DMS53 treated with DMSO at 0.1 percent for 48 hours (cell line): ENCODE data around the gene POU2AF1.

ENCODE experiments used
- DNase-seq: peaks from one replicate; lab custom pipeline; 2025; ENCODE audit not compliant: unreplicated experiment; lab: John Stamatoyannopoulos, UW

Gene POU2AF1

GRCh38 chr11:111348147-111348546 lies 30.9 kb downstream of the POU2AF1 start:
- DNase-seq = no peak

- no peak for DNase-seq
Observed at GRCh38 chr11:111347723-111348115, 31.4 kb downstream of the POU2AF1 start.

GRCh38 chr11:111347002-111347722 lies 31.9 kb downstream of the POU2AF1 start:
- no peak for DNase-seq

- DNase-seq = peak; percentile 36
Observed at GRCh38 chr11:111344032-111344431, 35.0 kb downstream of the POU2AF1 start.

- DNase-seq = no peak
Observed at GRCh38 chr11:111342329-111342728, 36.7 kb downstream of the POU2AF1 start.

- DNase-seq = no peak
Observed at GRCh38 chr11:111339758-111340388, 39.2 kb downstream of the POU2AF1 start.

GRCh38 chr11:111336582-111337256 lies 42.4 kb downstream of the POU2AF1 start:
- DNase-seq = peak; percentile 28

GRCh38 chr11:111336062-111336461 lies 43.0 kb downstream of the POU2AF1 start:
- DNase-seq = no peak

- DNase-seq = peak; percentile 47
Observed at GRCh38 chr11:111335549-111335948, 43.5 kb downstream of the POU2AF1 start.

GRCh38 chr11:111334532-111335502 lies 44.3 kb downstream of the POU2AF1 start:
- DNase-seq = peak; percentile 98

GRCh38 chr11:111331711-111332479 lies 47.2 kb downstream of the POU2AF1 start:
- DNase-seq = no peak

- DNase-seq = no peak
Observed at GRCh38 chr11:111330234-111330893, 48.7 kb downstream of the POU2AF1 start.

GRCh38 chr11:111329306-111330204 lies 49.5 kb downstream of the POU2AF1 start:
- DNase-seq = no peak

- peak; percentile 69 for DNase-seq
Observed at GRCh38 chr11:111327908-111328624, 51.0 kb downstream of the POU2AF1 start.

- no peak for DNase-seq
Observed at GRCh38 chr11:111326824-111327223, 52.3 kb downstream of the POU2AF1 start.

GRCh38 chr11:111325259-111325658 lies 53.8 kb downstream of the POU2AF1 start:
- no peak for DNase-seq

- DNase-seq = no peak
Observed at GRCh38 chr11:111324277-111324720, 54.8 kb downstream of the POU2AF1 start.

- DNase-seq = peak; percentile 95
Observed at GRCh38 chr11:111322534-111322933, 56.5 kb downstream of the POU2AF1 start.
